ENCODE measurements around the gene SORL1.

The SORL1 gene

GRCh38 chr11:121535129-121535796 is 83.1 kb downstream of the SORL1 start:
- TF ChIP-seq CTCF (IDR thresholded peaks at IDR 0.05; ENCODE audit: extremely low read depth, missing control alignments), result no peak
- no peak for DNase-seq (ENCODE audit: low spot score)

GRCh38 chr11:121536126-121536525 is 84.0 kb downstream of the SORL1 start:
- DNase-seq (ENCODE audit: low spot score), result no peak
- no peak for TF ChIP-seq CTCF (IDR thresholded peaks at IDR 0.05; ENCODE audit: extremely low read depth, missing control alignments)

GRCh38 chr11:121538054-121538453 is 85.9 kb downstream of the SORL1 start:
- TF ChIP-seq CTCF (IDR thresholded peaks at IDR 0.05; ENCODE audit: extremely low read depth, missing control alignments), result no peak
- DNase-seq (ENCODE audit: low spot score), result peak; percentile 55

- DNase-seq (ENCODE audit: low spot score), result no peak
- TF ChIP-seq CTCF (IDR thresholded peaks at IDR 0.05; ENCODE audit: extremely low read depth, missing control alignments), result no peak
Measured at GRCh38 chr11:121539000-121539399, 86.9 kb downstream of the SORL1 start.

- TF ChIP-seq CTCF (IDR thresholded peaks at IDR 0.05; ENCODE audit: extremely low read depth, missing control alignments), result no peak
- no peak for DNase-seq (ENCODE audit: low spot score)
Measured at GRCh38 chr11:121540627-121541026, 88.5 kb downstream of the SORL1 start.

- TF ChIP-seq CTCF (IDR thresholded peaks at IDR 0.05; ENCODE audit: extremely low read depth, missing control alignments), result no peak
- no peak for DNase-seq (ENCODE audit: low spot score)
Measured at GRCh38 chr11:121543836-121544380, 91.8 kb downstream of the SORL1 start.

GRCh38 chr11:121544956-121545355 is 92.8 kb downstream of the SORL1 start:
- no peak for DNase-seq (ENCODE audit: low spot score)
- no peak for TF ChIP-seq CTCF (IDR thresholded peaks at IDR 0.05; ENCODE audit: extremely low read depth, missing control alignments)

Data from GM20000 (cell line).